Lung microvascular endothelial cell (primary cell): ENCODE data around the gene PEPD. TPM values are rescaled to one million over a fixed set of nuclear protein-coding genes. Genes with fewer than 3 reads are reported as not detected.

Experiments used
- DNase-seq, 2 donors: peaks; one replicate each; pipeline versions ENCODE4 v3.0.0 to v3.0.0-alpha.2; 2010; ENCODE audit warnings: low read depth in 2 of 2
- total RNA-seq: library from RNA; depleted of rRNA; stranded (reverse); fragments of >200 nt; gene quantifications from 2 replicates; pipeline ENCODE4 v1.2.1, GENCODE V29; 2014

Gene PEPD
- total RNA-seq, 1 donor from 2014 or later, result 89.3 TPM

DNA sequence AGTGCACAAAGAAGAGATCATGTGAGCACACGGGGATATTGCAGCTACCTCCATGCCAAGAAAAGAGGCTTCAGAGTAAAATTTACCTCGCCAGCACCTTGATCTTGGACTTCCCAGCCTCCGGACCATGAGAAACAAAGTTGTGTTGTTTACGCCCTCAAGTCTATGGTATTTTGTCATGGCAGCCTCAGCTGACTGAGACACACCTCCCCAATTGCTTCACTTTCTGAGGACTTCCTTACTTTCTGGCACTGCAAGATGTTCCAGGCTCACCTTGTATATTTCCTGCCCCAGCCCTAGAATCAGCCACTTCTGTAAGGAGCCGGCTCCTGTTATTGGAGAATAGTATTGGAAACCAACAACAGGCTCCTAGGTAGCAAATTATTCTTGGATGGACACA lies 154.7 kb downstream of the PEPD start:
- DNase-seq, result no peak

DNA sequence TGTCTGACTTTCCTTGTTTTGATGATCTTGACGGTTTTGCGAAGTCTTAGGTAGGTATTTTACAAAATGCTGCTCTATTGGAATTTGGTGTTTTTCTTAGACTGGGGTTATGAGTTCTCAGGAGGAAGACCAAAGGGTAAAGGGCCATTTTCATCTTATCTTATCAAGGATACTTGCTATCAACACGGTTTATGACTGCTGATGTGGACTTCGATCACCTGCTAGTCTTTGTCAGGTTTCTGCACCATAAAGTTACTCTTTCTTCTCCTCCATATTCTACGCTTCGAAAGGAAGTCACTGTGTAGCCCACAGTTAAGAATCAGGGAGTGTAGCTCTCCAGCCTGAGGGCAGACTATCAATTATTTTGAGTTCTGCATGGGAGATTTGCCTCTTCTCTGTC lies 155.5 kb downstream of the PEPD start:
- no peak for DNase-seq

DNA sequence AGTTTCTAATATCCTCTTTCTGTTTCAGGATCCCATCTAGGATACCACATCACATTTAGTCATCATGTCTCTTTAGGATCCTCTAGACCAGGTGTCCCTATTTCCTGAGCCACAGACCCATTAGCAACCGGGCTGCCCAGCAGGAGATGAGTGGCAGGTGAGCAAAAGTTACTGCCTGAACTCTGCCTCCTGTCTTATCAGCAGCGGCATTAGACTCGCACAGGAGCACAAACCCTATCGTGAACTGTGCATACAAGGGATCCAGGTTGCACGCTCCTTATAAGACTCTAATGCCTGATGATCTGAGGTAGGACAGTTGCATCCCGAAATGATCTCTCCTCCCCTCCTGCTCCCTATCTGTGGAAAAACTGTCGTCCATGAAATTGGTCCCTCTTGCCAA lies 155.9 kb downstream of the PEPD start:
- no peak for DNase-seq

DNA sequence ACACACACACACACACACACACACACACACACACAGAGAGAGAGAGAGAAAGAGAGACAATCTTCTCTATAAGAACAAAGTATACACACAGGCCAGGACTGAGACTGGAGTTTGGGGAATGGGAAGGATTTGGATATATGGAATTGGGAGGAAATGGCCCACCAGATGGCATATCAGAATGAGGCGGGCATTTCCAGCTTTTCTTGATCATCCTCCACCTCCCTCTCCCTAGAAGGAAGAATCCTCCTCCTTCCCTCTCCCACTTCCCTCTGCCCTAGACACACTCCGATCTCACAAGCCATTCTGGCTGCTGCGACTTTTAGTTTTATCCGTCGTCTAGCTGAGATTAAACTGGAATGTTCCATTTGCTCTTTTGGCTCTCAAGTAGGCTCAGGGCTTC lies 158.1 kb downstream of the PEPD start:
- no peak for DNase-seq

DNA sequence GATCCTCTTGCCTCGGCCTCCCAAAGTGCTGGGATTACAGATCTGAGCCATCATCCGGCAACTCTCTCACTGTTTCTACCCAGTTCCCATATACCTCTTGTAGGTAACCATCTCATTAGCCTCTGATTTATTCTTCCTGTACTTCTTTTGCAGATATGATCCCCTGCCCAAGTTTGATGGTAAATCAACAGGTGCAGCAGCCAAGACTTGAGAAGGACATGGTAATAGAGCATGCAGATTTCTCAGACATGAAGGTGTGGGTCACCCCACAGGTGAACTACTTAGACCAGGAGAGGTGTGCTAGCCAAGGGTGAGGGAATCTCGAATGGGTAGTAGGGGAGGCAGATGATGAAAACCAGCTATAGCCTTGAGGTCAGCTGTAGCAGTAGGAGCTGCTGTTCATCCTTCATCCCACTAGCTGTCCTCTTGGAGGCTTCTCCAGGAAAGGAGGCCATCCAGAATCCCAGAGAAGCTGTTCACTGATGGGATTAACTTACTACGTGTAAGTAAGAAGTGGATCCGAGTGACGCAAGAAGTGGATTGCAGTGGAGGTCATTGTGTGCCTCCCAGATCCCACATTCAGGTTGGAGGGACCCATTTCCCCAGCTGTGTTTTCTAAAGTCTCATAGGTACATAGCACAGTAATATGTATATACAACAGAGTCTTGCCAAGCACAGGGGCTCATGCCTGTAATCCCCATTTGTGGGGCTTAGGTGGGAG lies 158.9 kb downstream of the PEPD start:
- no peak for DNase-seq

DNA sequence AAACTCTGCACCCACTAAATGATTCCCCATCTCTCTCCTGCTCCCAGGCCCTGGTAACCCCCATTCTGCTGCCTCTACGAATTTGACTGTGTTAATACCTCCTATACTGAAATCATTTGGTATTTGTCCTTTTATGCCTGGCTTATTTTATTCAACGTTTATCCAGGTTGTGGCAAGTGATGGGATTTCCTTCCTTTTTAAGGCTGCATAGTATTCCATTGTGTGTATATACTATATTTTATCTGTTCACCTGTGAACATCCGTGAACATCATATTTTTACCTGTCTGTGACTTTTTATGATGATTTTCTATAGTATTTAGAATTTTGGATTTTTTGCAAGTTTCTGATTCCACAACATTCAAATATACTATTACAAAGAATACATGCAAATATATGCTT lies 162.0 kb downstream of the PEPD start:
- no peak for DNase-seq

DNA sequence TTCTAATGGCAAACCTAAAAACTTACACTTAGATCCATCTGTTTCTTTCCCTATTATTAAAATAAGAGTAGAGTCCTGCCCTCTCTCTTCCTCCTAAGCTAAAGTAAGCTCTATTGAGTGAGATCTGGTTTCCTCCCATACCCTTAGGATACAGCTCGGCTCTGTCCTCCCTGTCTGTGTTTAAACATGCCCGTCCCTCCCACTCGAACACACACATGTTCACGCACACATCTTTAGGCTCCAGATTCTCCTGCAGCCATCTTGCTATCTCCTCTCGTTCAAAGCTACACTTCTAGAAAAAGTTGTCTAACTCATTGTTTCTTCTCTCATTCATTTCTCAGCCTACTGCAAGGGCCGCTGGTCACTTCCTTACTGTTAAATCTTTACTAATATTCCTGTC lies 163.2 kb downstream of the PEPD start:
- DNase-seq, result no peak

DNA sequence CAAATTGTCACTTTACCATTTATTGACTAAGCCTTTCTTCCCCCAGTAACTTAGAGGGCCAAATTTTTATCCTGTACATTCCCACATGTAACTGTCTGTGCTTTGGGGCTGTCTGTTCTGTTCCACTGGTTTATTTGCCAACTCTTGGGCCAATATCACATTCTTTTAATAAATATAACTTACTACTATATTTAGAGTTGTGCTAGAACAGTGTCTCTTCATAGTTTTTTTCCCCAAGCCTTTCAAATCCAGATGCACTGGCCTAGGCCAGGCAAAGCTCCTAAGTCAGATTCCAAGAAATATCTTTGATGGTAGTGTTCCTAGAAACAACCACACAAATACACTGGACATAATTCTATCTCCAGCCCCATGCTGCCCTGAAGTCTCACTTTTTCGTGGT lies 164.0 kb downstream of the PEPD start:
- no peak for DNase-seq

DNA sequence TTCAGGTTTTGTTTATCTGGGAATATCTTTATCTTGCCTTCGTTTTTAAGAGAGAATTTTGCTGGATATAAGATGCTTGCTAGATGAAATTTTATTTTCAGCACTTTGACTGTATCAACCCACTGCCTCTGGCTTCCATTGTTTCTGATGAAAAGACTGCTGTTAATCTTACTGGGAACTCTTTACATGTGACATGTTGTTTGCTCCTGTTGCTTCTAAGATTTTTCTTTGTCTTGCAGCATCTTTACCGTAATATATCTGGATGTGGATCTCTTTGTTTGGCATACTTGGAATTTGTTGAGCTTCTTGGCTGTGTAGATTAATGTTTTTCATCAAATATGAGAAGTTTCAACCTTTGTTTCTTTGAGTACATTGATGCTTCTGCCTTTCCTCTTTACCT lies 166.1 kb downstream of the PEPD start:
- no peak for DNase-seq

DNA sequence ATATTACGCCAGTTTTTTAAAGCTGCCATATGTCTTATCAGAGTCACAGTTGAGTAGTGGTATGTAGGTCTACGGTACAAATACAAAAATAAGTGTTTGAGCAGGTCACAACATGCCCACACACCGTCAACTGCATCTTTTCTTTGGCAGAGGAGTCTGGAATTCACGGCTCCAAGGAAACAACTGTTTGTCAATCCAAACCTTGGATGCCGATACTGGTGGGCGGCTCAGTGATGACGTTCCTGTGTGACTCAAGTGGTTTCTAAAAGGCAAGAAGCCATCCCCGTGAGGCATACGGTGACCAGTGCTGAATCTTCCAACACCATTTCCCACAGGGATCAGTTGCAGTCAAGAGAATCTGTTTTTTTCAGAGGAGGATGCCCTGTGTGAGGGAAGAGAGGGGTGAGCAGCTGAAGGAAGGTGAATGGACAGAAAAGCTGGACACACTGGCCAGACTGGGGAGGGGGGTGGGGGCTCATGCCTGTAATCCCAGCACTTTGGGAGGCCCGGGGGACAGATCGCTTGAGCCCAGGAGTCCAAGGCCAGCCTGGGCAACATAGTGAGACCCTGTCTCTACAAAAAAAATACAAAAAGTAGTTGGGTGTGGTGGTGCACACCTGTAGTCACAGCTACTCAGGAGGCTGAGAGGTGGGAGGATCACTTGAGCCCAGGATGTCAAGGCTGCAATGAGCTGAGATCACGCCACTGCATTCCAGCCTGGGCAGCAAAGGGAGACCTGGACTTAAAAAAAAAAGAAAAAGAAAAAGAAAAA lies 170.9 kb downstream of the PEPD start:
- no peak for DNase-seq

DNA sequence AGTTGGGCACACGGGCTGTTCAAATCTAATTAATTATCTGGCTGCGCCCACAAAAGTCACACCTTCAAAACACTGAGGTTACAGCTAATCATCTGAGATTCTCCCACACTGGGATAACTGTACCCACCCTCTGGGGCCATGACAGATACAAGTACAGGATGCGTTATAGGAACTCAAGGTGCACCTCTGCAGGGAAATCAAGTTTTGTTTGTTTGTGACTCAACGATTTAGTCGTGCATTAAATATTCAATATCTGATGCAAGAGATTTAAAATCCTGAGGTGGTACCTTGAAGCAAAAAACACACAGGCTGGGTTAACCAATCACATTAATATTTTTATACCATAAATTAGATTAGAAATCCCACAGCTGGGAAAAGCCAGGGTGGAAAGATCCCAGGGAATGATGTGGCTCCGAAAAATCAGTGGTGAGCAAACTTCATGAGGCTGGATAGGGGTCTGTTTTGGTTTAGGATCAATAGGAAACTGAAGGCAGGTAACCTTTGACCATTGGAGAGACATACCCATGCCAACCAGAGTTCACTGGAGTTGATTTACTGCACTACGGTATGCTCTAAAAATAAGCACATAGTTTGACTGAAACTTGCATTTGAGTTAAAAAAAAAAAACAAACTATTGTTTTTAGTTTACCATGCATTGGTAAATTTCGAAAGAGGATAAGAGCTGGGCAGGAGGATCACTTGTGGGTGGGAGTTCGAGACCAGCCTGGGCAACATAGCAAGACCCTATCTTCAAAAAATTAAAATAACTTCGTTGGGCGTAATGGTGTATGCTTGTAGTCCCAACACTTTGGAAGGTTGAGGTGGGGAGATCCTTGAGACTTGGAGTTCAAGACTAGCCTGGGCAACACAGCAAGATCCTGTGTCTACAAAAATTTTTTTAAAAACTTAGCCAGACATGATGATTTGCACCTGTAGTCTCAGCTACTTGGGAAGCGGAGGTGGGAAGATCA lies 172.0 kb downstream of the PEPD start:
- peak in 1 of 2 donors; percentile 5 for DNase-seq

DNA sequence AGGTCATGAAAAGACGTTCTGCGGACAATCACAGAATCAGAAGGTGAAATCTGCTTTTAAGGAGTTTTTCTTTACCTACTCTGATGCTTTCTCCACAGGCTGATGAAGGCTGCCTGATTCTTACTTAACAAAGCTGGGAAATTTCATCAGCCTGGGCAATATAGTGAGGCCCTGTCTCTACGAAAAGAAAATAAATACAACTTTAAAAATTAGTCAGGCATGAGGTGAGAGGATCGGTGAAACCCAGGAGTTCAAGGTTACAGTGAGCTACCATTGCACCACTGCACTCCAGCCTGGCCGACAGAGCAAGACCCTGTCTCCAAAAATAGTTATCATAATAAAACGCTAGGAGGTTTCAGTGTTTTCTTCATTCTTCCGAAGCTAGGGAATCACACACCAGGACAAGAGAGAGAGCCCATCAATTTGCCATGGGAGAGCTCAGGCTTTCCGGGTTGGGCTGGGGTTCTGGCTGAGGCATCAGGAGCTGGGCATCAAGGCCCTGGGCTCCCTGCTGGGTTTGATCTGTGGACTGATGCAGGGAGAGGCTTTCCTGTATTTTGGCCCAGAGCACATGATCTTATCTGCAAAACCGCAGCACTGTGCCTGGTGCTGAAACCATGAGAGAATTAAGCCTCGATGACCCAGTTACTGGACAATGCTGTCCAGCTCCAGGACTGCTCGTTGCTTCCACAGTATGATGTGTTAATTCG lies 173.1 kb downstream of the PEPD start:
- DNase-seq, result no peak

DNA sequence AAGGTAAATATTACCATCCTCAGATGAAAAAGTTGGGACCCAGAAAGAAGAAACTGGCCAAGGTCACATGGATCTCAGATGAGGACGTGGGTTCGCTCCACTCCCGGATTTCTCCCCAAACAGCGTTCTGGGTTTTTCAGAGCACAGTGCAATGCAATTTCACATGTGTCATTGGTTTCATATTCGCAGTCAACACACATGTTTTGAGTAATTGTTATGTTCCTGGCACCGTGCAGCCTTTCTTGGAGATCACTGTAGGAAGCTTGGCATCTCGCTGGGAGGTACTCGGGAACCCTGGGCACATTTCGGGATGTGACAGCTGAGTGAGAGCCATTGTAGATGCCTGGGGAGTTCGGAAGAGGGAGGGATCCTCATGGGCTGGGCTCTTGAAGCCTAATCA lies 174.3 kb downstream of the PEPD start:
- no peak for DNase-seq

DNA sequence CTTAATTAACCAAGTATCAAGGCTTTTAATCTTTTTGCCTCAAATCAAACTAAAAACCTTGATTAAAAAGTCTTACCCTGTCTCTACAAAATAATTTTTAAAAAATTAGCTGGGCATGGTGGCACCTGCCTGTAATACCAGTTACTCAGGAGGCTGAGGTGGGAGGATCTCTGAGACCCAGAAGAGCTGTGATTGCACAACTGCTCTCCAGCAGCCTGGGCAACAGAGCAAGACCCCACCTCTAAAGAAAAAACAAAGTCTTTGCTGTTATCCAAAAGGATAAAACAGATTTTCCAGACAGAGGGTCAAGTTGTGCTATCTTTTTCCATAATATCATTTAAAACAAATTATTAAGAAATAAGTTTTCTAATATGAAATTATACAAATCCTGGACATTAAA lies 174.9 kb downstream of the PEPD start:
- no peak for DNase-seq

DNA sequence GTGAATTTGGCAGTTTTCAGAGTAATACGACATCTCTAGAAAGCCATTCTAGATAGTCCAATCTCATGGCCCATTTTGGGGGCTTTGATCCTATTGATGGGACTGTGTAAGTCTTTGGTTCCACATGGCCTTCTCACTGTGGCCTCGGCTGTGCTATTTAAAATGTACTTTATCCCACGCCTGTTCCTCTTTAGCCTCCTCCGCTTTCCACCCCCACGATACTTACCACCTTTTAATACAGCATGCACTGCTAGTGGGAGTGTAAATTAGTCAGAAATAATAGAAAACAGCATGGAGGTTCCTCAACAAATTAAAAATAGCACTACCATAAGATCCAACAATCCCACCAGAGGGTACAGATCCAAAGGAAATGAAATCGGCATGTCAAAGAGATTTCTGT lies 176.4 kb downstream of the PEPD start:
- no peak for DNase-seq

DNA sequence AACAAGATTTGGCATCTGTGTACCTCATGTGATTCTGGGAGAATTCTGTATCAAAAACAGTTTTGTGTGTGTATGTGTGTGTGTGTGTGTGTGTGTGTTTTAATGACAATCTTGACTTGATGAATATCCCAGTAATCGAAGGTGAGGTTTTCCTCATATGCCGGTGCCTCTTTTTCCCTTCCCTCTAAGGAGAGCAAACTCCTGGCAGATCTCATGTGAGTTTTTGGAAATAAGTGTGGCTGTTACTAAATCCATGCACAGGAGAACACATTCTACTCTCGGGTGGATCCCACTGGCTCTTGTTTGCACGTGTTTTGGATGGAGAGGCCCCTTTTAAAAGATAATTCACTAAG lies 177.0 kb downstream of the PEPD start:
- DNase-seq, result no peak

DNA sequence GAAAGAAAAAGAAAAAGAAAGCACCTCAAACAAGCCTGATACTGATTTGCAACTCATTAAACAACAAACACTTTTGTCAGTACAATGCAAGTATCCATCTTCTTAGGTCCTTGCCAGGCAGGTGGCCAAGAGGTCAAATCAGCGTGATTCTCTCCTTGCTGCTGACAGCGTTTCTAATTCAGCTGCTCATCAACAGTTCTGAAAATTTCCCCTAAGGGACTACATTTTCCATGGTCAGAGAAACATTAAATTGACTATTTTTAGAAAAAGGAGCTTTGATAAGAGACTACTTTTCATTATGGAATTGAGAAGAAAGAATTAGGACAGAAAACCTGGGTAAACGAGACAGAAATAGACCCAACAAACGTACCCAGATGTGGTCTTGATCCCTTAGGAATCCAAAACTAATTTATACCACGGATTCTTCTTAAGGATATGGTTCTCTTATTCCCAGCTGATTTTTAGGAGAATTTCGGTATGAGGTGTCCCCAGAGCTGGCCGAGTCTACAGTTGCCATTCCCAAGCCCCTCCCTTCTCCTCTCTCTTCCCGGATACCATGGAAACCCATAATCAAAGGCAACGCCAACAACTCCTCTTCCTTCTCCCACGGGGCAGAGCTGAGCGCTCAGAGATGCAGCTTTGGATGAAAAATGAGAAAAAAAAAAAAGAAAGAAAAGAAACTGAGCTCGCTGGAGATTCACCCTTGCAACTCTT lies 177.6 kb downstream of the PEPD start:
- no peak for DNase-seq

DNA sequence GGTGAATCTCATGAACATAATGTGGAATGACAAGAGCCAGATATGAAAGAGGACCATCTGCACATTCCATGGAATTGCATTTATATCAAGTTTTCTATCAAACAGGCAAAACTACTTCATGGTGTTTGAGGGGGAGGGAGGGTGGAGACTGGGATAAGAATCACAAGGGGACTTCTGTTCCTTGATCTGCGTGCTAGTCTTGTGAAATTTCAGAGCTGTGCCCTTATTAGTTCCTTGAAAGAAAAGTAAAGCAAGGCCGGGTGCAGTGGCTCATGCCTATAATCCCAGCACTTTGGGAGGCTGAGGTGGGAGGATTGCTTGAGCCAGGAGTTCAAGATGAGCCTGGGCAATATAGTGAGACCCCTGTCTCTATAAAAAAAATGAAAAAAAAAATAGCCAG lies 178.3 kb downstream of the PEPD start:
- no peak for DNase-seq

DNA sequence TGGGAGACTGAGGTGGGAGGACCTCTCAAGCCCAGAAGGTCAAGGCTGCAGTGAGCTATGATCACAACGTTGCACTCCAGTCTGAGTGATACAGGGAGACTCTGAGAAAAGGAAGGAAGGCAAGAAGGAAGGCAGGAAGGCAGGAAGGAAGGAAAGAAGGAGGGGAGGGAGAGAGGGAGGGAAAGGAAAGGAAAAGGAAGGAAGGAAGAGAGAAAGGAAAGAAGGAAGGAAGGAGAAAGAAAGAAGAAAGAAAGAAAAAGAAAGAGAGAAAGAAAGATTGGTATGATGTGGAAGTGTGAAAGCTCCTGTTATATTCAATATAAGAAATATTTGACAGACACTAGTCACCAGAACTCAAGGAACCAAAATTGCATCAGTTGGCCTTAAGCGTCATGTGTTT lies 180.6 kb downstream of the PEPD start:
- DNase-seq, result no peak

DNA sequence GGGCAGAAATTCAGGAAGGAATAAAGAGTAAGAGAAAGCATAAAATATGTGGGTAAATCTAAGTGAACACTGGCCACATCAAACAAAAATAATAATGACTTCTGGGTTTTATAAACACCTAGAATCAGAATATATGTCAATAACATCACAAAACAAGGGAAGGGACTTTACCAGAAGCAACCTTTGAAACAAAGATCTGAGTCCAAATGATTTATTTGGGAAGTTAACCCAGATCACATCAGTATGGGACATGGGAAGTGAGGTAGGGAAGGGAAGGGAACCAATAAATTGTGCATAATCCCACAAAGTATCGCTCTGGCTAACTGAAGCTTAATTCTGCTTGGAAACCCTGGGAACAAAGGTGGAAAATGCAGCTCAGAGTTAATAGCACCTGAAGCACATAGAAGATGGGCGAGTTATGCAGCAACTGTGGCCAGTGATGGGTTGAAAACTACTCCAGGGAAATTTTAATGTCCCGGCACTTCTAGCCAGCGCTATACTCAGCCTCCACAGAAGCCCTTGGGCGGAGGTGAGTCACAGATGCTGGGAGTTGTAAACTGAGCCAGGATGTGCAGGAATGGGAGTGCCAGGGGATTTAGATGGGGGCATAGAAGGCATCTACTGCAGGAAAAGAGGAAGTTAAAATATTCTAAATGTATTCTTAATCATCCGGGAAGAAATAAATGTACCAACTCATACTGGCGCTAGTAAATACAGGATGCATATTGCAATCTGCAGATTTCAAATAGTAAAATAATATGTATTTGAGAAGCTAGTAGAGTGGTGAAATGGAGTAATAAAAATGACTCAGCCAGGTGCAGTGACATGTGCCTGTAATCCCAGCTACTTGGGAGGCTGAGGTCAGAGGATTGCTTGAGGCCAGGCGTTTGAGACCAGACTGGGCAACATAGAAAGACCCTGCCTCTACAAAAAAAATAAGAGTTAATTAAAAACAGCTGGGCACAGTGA lies 182.3 kb downstream of the PEPD start:
- DNase-seq, result no peak
